GM21786 (cell line): Measurements from ENCODE around the gene PIK3R5.

Experiments
- ATAC-seq: cut with Tn5 transposase; IDR thresholded peaks from one replicate; pipeline ENCODE4 v1.9.1; 2021; ENCODE audit not compliant: unreplicated experiment

Gene PIK3R5

DNA sequence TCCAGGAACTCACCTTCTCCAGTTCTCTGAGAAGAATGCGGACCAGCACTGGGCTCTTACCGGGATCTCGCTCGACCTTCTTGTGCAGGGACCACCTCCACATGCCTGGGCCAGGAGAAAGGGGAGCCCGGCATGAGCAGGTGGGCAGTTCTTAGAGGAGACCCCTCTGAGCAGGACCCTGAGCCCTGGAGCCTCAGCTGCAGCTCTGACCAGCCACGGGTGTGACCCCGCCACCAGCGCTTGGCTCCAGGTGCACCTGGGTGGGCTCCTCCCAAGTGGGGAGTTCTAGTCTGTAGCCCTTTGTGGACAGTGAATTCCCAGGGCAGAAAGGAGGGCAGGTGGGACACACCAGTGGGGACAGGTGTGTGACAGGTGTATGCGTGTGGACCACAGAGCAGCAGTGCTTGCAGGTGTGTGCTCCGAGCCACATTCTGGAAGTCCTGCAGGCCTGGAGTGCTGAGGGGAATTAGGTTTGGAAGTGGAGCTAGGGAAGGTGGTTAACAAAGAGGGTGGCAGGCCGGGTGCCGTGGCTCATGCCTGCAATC lies 126.9 kb downstream of the PIK3R5 start:
- ATAC-seq = no peak

DNA sequence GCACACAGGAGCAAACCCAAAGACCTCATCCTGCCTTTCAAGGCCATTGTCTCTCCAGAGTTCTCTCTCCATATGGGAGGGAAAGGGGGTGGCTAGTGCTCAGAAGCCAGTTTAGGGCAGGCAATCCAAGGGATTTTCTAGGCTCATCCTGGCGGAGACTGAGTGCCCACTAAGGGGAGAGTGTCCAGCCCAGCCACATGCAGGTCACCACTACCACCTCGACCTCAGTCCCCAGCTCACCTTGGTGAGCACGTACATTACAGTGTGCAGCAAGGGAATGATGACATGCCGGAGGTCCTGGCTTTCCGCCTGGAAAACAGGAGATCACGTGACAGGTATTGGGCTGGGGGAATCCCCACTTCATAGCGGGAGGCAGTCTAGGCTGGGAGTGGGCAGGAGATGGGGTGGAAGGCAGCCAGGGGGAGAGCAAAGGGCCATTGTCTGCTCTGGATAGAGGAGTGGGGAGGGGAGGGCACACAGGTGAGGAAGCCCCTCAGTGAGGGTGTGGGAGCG lies 127.9 kb downstream of the PIK3R5 start:
- ATAC-seq = no peak

DNA sequence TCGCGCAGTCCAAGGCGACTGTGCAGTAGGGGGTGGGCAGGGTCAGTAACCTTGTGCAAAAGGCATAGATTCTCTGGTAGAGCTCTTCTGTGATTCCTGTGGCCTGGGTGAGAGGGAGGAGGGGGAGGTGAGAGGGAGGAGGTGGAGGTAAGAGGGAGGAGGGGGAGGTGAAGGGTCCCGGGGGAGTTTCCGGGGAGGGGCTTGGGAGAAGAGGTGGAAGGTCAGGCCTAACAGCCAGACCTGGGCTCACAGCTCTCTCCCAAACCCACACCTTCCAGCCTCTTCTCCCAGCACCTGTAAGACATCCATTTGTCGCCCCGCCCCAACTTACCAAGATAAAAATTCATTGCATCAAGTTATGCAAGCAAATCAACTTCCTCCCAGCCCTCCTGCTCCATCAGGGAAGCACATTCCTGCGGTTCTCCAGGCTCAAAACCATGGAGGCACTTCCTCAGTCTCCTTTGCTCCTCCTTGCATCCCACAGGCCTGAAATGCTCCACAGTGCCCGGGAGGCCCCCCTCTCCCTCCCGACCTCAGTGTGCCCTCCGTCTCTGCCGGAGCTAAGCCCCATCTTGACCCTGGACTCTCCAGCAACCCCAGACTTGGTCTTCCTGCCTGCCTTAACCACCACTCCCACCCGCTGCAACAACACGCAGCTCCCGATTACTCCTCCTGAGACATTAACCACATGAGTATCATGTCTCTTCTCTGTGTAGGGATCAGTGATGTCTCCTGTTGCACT lies 128.5 kb downstream of the PIK3R5 start:
- no peak for ATAC-seq

DNA sequence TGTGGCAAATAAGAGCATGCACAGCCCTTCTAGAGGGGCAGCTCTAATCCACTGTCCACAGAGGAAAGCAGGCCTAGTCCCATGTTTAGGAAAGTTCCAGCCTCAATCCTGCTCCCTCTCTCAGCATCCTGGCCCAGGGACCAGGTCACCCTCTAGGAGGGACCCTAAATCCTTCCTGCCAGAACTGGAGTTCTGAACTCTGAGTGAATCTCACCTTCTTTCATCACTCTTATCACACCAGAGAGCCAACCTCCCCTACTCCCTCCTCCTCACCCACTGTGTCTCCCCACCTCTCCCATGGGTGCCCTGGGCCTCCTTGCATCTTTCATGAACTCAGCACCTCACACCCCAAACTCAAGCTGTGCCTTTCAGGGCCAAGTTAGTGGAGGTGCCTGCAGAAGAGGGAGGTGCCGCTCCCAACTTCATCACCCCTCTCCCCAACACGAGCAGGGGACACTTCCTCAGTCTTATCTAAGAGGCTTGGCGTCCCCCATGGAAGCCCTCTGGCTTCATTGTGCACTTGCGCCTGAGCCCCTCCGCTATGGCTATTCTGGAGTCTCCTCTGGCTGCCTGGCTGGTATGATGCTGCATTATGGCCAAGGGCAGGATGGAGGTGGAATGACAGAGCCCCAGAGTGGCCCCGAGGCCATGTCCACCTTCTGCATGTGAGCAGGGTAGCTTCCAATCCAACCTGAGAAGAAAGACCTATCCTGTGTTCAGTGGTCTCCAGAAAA lies 129.7 kb downstream of the PIK3R5 start:
- ATAC-seq = no peak

DNA sequence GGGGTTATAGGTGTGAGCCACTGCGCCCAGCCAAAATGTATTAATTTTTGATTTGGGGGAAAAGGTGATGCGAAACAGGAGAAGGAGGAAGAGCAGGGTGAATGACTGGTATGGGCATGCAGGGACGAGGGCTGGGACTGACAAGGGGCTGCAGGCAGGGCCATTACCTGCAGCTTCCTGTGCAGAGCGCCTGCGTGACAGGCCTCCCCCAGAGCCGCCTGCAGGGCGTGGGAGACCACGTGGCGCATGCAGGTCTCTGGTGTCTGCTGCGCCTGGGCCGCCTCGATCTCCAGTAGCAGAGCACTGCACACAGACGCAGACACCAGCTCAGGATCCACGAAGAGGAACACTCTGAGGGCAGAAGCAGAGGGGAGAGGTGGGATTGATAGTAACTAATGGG lies 130.4 kb downstream of the PIK3R5 start:
- no peak for ATAC-seq

DNA sequence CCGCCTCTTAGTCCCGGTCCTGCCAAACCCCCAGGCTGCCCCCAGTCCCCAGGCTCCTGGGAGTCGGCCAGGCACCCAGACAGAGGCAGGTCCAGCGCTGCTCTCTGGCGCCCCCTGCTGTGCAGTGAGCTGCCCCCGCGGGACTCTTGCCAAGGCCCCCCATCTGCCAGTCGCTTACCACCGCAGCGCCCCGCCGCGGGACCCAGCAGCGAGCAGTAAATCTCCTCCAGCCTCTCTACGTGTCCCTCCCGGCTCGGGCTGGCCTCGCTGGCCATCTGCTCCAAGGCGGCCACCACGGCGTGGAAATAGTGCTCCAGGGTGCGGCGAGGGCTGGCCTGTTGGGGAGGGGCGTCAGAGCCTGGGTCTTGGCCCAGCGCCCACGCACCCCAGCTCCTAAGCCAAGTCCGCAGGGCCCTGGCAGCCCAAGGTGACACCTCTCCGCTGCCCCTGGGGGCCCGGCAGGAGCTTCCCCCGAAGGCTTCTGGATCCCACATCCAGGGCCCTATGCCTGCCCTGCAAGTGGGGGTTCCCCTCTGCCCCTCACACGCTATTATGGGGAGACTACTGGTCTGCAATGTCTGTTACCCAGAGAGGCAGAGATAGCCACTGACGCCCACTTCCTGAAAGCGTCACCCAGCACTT lies 132.7 kb downstream of the PIK3R5 start:
- no peak for ATAC-seq

DNA sequence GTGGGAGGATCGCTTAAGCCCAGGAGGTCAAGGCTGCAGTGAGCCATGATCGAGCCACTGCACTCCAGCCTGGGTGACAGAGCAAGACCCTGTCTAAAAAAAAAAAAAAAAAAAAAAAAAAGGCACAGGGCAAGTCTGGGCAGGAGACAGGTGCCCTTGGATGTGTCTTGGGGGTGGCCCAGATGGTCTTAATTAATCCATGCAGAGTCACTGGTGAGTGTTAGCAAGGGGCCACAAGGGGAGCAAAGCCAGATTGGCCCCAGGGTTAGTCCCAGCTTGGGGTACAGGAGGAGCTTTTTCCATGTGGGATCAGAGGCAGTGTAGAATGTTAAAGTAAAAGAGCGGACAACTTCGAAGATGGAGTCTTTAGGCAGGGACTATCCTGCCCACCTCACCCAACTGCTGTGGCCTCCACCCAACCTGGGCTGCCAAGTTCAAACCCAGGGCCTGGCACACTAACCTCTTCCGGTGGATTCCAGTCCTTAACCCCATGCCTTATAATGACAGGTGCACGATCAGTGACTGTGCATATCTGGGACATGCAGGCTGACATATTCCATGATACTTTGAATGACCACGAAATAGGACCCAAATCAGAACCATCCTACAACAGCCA lies 134.2 kb downstream of the PIK3R5 start:
- no peak for ATAC-seq

DNA sequence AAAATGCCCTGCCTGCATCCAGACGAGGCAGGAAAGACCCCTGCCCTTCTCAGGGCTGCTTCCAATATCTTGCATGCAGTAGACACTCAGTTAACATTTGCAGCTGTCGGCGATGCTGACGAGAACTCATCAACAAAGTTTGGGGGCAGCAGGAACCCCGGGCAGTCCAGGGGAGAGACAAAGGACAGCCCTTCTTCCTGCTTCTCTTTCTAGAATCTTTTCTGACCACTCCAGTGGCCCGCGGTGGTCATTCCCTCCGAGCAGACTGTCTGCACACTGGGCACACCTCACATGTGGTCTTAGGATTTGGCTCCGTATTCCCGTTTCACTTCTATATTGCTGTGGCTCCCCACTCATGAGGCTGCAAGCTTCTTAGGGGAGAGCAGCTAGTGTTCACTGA lies 135.4 kb downstream of the PIK3R5 start:
- ATAC-seq = no peak

DNA sequence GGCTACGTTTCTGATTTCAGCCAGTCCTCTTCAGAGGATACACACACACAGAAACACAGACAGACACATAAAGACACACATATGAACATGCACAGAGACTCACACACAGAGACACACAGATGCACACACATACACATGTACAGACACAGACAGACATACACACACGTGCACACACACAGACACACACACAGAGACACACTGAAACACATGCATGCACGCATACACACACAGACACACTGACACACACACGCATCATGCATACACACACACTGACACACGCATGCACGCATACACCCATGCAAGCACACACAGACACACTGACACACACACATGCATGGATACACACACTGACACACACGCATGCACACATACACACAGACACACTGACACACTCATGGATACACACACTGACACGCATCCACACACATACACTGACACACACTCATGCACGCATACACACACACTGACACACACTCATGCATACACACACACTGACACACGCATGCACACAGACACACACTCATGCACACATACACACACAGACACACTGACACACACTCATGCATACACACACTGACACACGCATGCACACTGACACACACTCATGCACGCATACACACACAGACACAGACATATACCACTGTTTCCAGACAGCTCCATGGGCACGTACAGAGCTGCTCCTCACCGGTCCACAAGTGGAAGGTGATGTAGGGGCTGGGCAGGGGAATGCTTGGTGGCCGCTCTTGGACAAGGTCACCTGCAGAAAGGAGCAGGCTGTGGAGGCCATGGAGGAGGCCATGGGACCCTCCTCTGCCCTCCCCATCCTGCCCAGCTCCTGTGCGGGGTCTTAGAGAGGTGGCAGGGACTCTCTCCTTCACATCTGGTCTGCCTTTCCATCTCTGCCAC lies 136.2 kb downstream of the PIK3R5 start:
- no peak for ATAC-seq
